ENCODE data around the gene TNK1. TPM values are rescaled to one million over a fixed set of nuclear protein-coding genes. Genes with fewer than 3 reads are reported as not detected.
A peak's percentile ranks its signal among the peaks of the same experiment; 100 is the strongest.

Gene TNK1
- polyA plus RNA-seq, 1 of the 3 experiments (the other 2 are of a cell fraction) = 0.64 TPM

- TF ChIP-seq MXI1 (IDR thresholded peaks at IDR 0.05; ENCODE audit: low read depth, low read length) = peak; percentile 44; the same call in 1 of the 2 replicates
- no peak for TF ChIP-seq RXRA (IDR thresholded peaks at IDR 0.05; ENCODE audit: borderline replicate concordance, low read depth)
- TF ChIP-seq USF1 (IDR thresholded peaks at IDR 0.05; ENCODE audit: borderline replicate concordance, low read depth) = no peak
- TF ChIP-seq EP300 (IDR thresholded peaks at IDR 0.05; ENCODE audit: borderline replicate concordance in 1 of 2, low read depth in 1 of 2, low read length in 1 of 2) = 0 out of 4 replicates have a peak, but pooled peaks of 1 of the 2 experiments have one; percentile 24
- peak; percentile 81 for TF ChIP-seq ZBTB33 (IDR thresholded peaks at IDR 0.05; ENCODE audit: borderline replicate concordance, low read depth)
Observed at GRCh38 chr17:7403977-7404736, 23.3 kb downstream of the TNK1 start, which contains the start of gene TMEM256 (continued).

GRCh38 chr17:7404737-7405349 is 24.0 kb downstream of the TNK1 start:
- 1% methylated on average over 31 of the region's 65 CpGs for WGBS (ENCODE audit: low lambda C conversion rate)
- Histone ChIP-seq H3K4me1 (ENCODE audit: control insufficient read depth in 1 of 2, insufficient read depth in 2 of 2, low read depth in 1 of 2, low read length in 1 of 2) (peaks cover 5 to 21% of the 10 kb centered on the region in 2 experiments; a peak in 2 of 4 replicates), H3K9ac (peak overlapping the region; percentile 94), H3K9me3 (no peaks in the 10 kb centered on the region), H4K20me1 (ENCODE audit: insufficient read depth) (peaks cover 11% of the 10 kb centered on the region; the same call in 1 of the 2 replicates), H3K79me2 (ENCODE audit: insufficient read depth) (peaks cover 49% of the 10 kb centered on the region), H3K27me3 (ENCODE audit: insufficient read depth) (no peaks in the 10 kb centered on the region), H3K9me2 (no peaks in the 10 kb centered on the region), H2AFZ (ENCODE audit: low read depth) (peak overlapping the region; percentile 66), H3K4me3 (ENCODE audit: low read depth in 2 of 2, low read length in 1 of 2) (peak overlapping the region; percentile 78 to 91), H3F3A (replicated peaks; ENCODE audit: insufficient read depth) (peaks cover 16% of the 10 kb centered on the region), H3K36me3 (replicated peaks in 1 of 2; ENCODE audit: control insufficient read depth in 1 of 2, insufficient read depth in 2 of 2, low read length in 1 of 2) (peaks cover 13 to 18% of the 10 kb centered on the region in 2 experiments), H3K27ac (ENCODE audit: low read depth in 2 of 2, low read length in 1 of 2) (peak overlapping the region; percentile 76 to 88), H3K4me2 (peak overlapping the region; percentile 100)
- DNase-seq = peak; percentile 89
- ChIA-PET CTCF (interaction anchor here (0.6 to 4.9 kb wide), 6 partner anchors 10 to 263 kb away, joined by 3 to 28 read pairs (median 4); partner anchors contain the start of gene TMEM95), POLR2A (interaction anchor here (0.7 to 1.5 kb wide), 9 partner anchors 11 to 228 kb away, joined by 3 to 13 read pairs (median 4); partner anchors contain the start of genes FGF11, MPDU1, NEURL4 and PLSCR3)
- 0 out of 4 replicates have a peak, but pooled peaks of 1 of the 2 experiments have one; percentile 0 for TF ChIP-seq EP300 (IDR thresholded peaks at IDR 0.05; ENCODE audit: borderline replicate concordance in 1 of 2, low read depth in 1 of 2, low read length in 1 of 2)
- TF ChIP-seq GATA2 (CRISPR knock-in tag; IDR thresholded peaks at IDR 0.05) = no peak
- no peak for TF ChIP-seq MAX (IDR thresholded peaks at IDR 0.05; ENCODE audit: low read depth)
- no peak for TF ChIP-seq TEAD4 (IDR thresholded peaks at IDR 0.05; ENCODE audit: borderline replicate concordance, insufficient read depth)
- no peak for TF ChIP-seq POLR2AphosphoS5 (IDR thresholded peaks at IDR 0.05; ENCODE audit: low read depth, low read length)
- no peak for TF ChIP-seq FOXM1 (IDR thresholded peaks at IDR 0.05; ENCODE audit: low read depth)
- no peak for TF ChIP-seq TCF12 (IDR thresholded peaks at IDR 0.05)
- no peak for TF ChIP-seq RCOR1 (IDR thresholded peaks at IDR 0.05; ENCODE audit: low read length)
- TF ChIP-seq SMC3 (IDR thresholded peaks at IDR 0.05; ENCODE audit: low read depth, low read length) = no peak
- TF ChIP-seq ZBTB33 (IDR thresholded peaks at IDR 0.05; ENCODE audit: borderline replicate concordance, low read depth) = no peak
- TF ChIP-seq SIN3A (IDR thresholded peaks at IDR 0.05; ENCODE audit: borderline replicate concordance, low read depth, low read length) = 0 out of 2 replicates have a peak, but pooled peaks have one; percentile 13
- TF ChIP-seq TAF1 (IDR thresholded peaks at IDR 0.05; ENCODE audit: borderline replicate concordance, low read depth, low read length) = 0 out of 2 replicates have a peak, but pooled peaks have one; percentile 64
- no peak for TF ChIP-seq FOXJ3 (CRISPR knock-in tag; IDR thresholded peaks at IDR 0.05)
- peak; percentile 29; the same call in 1 of the 2 replicates for TF ChIP-seq NRF1 (IDR thresholded peaks at IDR 0.05; ENCODE audit: low read depth, low read length)
